Muscle of leg (tissue), 11 donors: ENCODE results near the gene ILDR1. TPM values are rescaled to one million over a fixed set of nuclear protein-coding genes. Genes with fewer than 3 reads are reported as not detected.
"Not testable (repeated sequence)": the region's sequence is repeated elsewhere in the genome, so short reads cannot be mapped to it uniquely, and the experiment has no call there.

ENCODE experiments used
- DNase-seq: peaks from one replicate; pipeline ENCODE4 v3.0.0; 2013
- H3K27ac ChIP-seq: one replicate; pipeline ENCODE4 v1.5.1; 2013; ENCODE audit warnings: mild to moderate bottlenecking, low read length, control low read depth
- H3K27me3 ChIP-seq: one replicate; pipeline ENCODE4 v1.6.1; 2013; ENCODE audit warnings: low read length; ENCODE audit not compliant: control insufficient read depth, insufficient read depth
- H3K36me3 ChIP-seq: one replicate; pipeline ENCODE4 v1.6.1; 2013; ENCODE audit warnings: low read length; ENCODE audit not compliant: control insufficient read depth, insufficient read depth
- H3K4me1 ChIP-seq: one replicate; pipeline ENCODE4 v1.6.1; 2013; ENCODE audit warnings: low read length; ENCODE audit not compliant: control insufficient read depth, insufficient read depth
- H3K4me3 ChIP-seq: one replicate; pipeline ENCODE4 v1.5.1; 2013; ENCODE audit warnings: low read length, control low read depth
- H3K9me3 ChIP-seq: replicated peaks from 2 replicates; pipeline ENCODE4 v1.6.1; 2013; ENCODE audit warnings: low read depth, low read length; ENCODE audit not compliant: control insufficient read depth
- WGBS: methylation state at CpG from one replicate; pipeline ENCODE4 v1.1.5; 2013; ENCODE audit warnings: missing lambda C conversion rate; ENCODE audit not compliant: insufficient coverage; 5-methylcytosine and 5-hydroxymethylcytosine counted together
- polyA plus RNA-seq, 8 donors: library from polyadenylated mRNA; unstranded; fragments of 120-200 nt; gene quantifications; one replicate each; pipeline versions ENCODE4 v1.2.1 to v1.2.3, GENCODE V29; 2013; ENCODE audit warnings: inconsistent platforms in 1 of 8, low replicate concordance in 1 of 8; ENCODE audit not compliant: insufficient read length in 8 of 8, insufficient read depth in 1 of 8
- total RNA-seq: library from RNA; stranded (reverse); fragments of 120-200 nt; gene quantifications from one replicate; pipeline ENCODE4 v1.2.4, GENCODE V29; 2013

Gene ILDR1
- total and polyA plus RNA-seq, 9 donors = 0.10 to 0.83 (median 0.22) TPM

DNA sequence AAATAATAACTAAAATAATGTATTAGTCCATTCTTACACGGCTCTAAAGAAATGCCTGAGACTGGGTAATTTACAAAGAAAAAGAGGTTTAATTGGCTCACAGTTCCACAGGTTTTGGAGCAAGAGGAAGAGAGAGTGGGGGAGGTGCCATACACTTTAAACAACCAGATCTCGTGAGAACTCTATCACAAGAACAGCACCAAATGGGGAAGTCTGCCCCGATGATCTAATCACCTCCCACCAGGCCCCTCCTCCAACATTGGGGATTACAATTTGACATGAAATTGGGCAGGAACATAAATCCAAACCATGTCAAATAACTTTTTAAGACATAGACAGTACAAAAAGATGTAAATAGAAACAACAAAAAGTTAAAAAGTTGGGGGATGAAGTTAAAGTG lies 63.2 kb downstream of the ILDR1 start:
- peak; percentile 2 for DNase-seq
- no peak overlapping the region for H3K4me3 ChIP-seq
- H3K27ac ChIP-seq = no peak overlapping the region
- no peaks in the 10 kb centered on the region for H3K4me1 ChIP-seq
- peaks cover 4% of the 10 kb centered on the region for H3K9me3 ChIP-seq
- WGBS = no CpG with 5 or more reads among the region's 3 CpGs
- no peaks in the 10 kb centered on the region for H3K36me3 ChIP-seq
- H3K27me3 ChIP-seq = no peaks in the 10 kb centered on the region

DNA sequence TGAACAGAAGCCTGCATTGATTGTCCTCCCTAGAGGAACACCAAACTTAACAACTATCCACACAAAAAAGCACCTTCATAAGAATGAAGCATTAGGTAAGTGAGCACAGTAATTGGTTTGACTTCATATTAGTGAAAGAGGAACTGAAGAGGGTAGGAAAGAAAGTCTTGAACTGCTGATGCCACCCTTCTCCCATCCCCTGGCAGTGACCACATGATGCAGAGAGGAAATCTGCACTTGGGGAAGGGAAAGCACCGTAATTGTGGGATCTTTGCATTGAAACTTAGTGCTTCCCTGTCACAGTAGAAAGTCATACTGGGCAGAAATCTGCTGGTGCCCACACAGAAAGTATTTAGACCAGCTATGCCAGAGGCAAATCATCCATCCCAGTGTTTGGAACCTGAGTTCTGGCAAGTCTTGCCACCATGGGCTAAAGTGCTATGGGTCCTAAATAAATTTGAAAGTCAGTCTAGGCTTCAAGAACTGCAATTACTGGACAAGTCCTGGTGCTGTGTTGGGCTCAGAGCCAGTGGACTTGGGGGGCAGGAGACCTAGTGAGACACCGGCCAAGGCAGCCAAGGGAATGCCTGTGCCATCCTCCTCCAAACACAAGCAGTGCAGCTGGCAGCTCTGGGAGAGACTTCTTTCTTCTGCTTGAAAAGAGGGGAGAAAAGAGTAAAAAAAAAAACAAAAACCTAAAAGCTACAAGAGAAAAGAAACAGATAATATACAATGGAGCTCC lies 64.2 kb downstream of the ILDR1 start:
- no peak overlapping the region for H3K4me3 ChIP-seq
- WGBS = no CpG with 5 or more reads among the region's 2 CpGs
- H3K9me3 ChIP-seq = peaks cover 2% of the 10 kb centered on the region
- H3K27me3 ChIP-seq = no peaks in the 10 kb centered on the region
- H3K36me3 ChIP-seq = no peaks in the 10 kb centered on the region
- H3K27ac ChIP-seq = peak overlapping the region; percentile 49
- no peaks in the 10 kb centered on the region for H3K4me1 ChIP-seq
- peak; percentile 77 for DNase-seq

DNA sequence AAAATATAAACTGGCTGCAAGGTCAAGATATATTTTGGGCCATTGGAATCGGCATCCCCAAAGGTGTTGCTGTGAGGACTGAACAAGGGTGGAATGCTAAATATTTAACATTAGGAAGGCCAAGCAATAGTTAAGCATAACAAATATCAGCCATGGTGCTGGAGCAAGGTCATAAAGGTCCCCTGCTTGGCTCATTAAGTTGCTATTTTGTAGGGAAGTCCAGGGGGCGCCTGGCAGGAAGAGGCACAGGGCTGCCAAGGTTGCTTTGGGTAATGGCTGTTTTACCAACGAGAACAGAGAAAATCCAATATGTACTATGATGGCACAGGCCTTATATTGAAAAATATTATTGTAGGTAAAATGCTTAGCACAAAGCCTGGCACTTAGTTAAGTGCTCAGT lies 65.7 kb downstream of the ILDR1 start:
- no peak for DNase-seq
- 100% methylated on average over 1 of the region's 3 CpGs for WGBS
- no peak overlapping the region for H3K4me3 ChIP-seq
- no peaks in the 10 kb centered on the region for H3K36me3 ChIP-seq
- no peak overlapping the region for H3K27ac ChIP-seq
- H3K27me3 ChIP-seq = no peaks in the 10 kb centered on the region
- H3K9me3 ChIP-seq = peaks cover 3% of the 10 kb centered on the region
- H3K4me1 ChIP-seq = no peaks in the 10 kb centered on the region

DNA sequence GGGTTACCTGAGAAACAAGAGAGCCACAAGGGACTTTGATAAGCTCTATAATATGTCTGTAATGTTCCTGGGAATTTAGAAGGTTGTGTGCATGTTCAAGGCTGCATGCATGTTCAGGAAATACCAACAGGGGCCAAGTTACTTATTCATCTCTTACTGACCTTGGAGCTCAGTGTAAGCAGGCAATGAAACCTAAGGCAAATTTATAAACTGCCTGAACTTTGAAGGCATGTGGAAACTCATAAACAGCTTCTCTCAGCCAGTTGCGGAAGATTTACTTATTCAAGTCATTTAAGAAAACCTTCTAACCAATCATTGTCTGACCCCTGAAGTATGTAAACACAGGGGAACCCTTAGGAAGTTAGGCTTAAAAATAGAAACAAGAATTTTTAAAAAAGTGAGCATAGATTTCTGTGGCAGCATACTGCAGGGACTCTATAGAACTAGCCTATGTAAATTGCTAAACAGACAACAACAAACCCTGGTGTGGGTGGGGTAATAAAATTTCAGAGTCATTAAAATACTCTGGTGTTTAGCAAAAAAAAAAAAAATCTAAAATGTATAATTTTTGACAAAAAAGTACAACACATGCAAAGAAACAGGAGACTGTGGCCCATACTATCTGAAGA lies 70.6 kb downstream of the ILDR1 start:
- no peak overlapping the region for H3K4me3 ChIP-seq
- H3K36me3 ChIP-seq = no peaks in the 10 kb centered on the region
- peak; percentile 2 for DNase-seq
- WGBS = no CpG with 5 or more reads among the region's 1 CpG
- no peak overlapping the region for H3K27ac ChIP-seq
- no peaks in the 10 kb centered on the region for H3K27me3 ChIP-seq
- peaks cover 3% of the 10 kb centered on the region for H3K9me3 ChIP-seq
- H3K4me1 ChIP-seq = no peaks in the 10 kb centered on the region

DNA sequence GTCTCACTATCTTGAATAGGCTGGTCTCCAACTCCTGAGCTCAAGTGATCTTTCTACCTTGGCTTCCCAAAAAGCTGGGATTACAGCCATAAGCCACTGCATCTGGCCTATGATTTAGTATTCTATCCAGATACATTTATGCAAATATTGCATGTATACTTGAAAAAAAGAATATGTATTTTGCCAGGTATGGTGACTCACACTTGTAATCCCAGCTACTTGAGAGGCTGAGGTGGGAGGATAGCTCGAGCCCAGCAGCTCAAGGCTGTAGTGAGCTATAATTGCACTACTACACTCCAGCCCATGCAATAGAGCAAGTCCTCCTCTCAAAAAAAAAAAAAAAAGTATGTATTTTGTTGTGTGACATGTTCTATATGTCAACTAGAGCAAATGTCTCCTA lies 73.4 kb downstream of the ILDR1 start:
- Histone ChIP-seq H3K9me3 (peaks cover 3% of the 10 kb centered on the region), H3K4me1 (no peaks in the 10 kb centered on the region)
- WGBS = no CpG with 5 or more reads among the region's 1 CpG

DNA sequence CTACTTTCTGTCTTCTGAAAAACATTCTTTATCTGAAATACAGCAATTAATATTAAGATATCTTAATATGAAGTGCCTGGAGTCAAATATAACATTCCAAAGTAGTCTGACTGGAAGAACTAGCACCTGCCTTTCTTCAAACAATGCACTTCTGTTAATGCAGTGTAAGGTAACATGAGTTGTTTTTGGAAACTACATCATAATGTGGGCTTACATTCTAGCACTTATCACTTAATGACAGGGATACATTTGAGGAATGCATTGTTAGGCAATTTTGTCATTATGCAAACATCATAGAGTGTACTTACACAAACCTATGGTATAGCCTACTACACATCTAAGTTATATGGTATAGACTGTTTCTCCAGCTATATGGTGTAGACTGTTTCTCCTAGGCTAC lies 78.6 kb downstream of the ILDR1 start:
- Histone ChIP-seq H3K36me3 (peaks cover 2% of the 10 kb centered on the region), H3K9me3 (no peaks in the 10 kb centered on the region)
- no peak for DNase-seq

More for the DNA sequence above, 73.4 kb downstream of the ILDR1 start:
- H3K27ac ChIP-seq = no peak overlapping the region
- H3K27me3 ChIP-seq = no peaks in the 10 kb centered on the region
- DNase-seq = no peak
- H3K36me3 ChIP-seq = no peaks in the 10 kb centered on the region
- no peak overlapping the region for H3K4me3 ChIP-seq

DNA sequence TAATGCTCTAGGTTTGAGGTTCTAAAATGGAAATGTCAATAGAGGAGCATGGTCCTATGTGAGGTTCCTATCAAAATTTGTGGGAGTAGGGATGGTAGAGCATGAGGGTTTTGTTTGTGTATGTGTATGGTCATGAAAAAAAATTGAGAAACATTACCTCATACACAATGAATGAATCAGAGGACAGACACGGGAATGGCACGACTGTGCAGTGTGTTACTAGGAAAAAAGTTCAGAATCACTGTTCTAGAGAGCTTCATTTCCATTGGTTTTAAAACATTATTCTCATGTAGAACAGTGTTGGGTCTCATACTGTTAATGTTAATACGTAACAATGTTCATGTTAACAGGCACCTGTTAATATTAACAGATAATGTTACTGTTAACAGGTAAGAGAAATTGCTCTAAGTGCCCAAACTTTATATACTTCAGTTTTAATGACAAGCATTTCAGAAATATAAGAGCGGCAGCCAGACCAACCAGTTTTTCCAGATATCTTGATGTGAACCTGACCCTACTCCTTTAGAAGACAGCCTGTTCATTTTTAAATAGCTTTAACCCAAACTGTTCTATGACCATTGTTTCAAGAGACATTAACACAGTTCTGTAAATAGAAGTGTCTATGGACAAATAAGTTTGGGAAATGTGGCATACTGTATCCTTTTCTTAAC lies 79.8 kb downstream of the ILDR1 start:
- WGBS = no CpG with 5 or more reads among the region's 4 CpGs
- H3K9me3 ChIP-seq = no peaks in the 10 kb centered on the region
- no peak overlapping the region for H3K27ac ChIP-seq
- DNase-seq = no peak
- peaks cover 2% of the 10 kb centered on the region for H3K36me3 ChIP-seq
- H3K27me3 ChIP-seq = no peaks in the 10 kb centered on the region
- no peaks in the 10 kb centered on the region for H3K4me1 ChIP-seq
- H3K4me3 ChIP-seq = no peak overlapping the region

More for the DNA sequence above, 78.6 kb downstream of the ILDR1 start:
- Histone ChIP-seq H3K27ac (no peak overlapping the region), H3K27me3 (no peaks in the 10 kb centered on the region), H3K4me1 (no peaks in the 10 kb centered on the region), H3K4me3 (no peak overlapping the region)

DNA sequence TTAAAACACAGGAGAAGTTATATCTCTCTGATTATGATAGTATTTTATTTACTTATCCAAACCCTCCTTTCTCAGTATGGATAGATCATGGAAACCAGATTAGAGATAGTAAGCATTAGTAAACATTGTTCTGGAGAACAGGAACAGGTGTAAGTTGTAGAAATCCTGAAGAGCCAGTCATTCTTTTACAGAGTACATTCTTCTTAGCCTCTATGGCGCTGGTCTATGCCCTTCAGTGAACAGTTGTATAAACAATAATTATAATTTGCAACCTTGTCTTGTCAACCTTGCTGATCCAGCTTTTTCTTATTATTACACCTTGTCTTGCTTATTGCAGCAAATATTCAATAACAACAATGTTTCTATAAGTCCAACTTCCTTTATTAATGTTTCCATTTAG lies 80.5 kb downstream of the ILDR1 start:
- no peaks in the 10 kb centered on the region for H3K4me1 ChIP-seq
- H3K9me3 ChIP-seq = no peaks in the 10 kb centered on the region
- peaks cover 2% of the 10 kb centered on the region for H3K36me3 ChIP-seq
- no peak overlapping the region for H3K27ac ChIP-seq
- H3K4me3 ChIP-seq = no peak overlapping the region
- WGBS = no CpG with 5 or more reads among the region's 1 CpG
- H3K27me3 ChIP-seq = no peaks in the 10 kb centered on the region
- DNase-seq = no peak

DNA sequence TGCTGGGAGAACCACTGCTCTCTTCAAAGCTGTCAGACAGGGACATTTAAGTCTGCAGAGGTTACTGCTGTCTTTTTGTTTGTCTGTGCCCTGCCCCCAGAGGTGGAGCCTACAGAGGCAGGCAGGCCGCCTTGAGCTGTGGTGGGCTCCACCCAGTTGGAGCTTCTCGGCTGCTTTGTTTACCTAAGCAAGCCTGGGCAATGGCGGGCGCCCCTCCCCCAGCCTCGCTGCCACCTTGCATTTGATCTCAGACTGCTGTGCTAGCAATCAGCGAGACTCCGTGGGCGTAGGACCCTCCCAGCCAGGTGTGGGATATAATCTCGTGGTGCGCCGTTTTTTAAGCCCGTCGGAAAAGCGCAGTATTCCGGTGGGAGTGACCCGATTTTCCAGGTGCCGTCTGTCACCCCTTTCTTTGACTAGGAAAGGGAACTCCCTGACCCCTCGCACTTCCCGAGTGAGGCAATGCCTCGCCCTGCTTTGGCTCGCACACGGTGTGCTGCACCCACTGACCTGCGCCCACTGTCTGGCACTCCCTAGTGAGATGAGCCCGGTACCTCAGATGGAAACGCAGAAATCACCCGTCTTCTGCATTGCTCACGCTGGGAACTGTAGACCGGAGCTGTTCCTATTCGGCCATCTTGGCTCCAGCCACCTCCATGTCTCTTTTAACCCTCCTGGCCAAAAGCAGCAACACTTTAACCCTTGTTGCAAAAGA lies 83.7 kb downstream of the ILDR1 start:
- 83% methylated on average over 19 of the region's 29 CpGs for WGBS
- not testable (repeated sequence) for H3K9me3 ChIP-seq

More for the DNA sequence above, 83.7 kb downstream of the ILDR1 start:
- DNase-seq, H3K36me3 ChIP-seq, H3K4me1 ChIP-seq, H3K27me3 ChIP-seq, H3K4me3 ChIP-seq, H3K27ac ChIP-seq: not testable (repeated sequence)
